Gastroesophageal sphincter (tissue), 4 donors: ENCODE measurements around the gene QPCTL. TPM values are rescaled to one million over a fixed set of nuclear protein-coding genes. Genes with fewer than 3 reads are reported as not detected.

ENCODE experiments used
- ATAC-seq: fragments of 150-250 bp; one replicate; pipeline ENCODE4 v1.9.1; 2016; ENCODE audit warnings: mild to moderate bottlenecking, moderate library complexity
- H3K27ac ChIP-seq, 4 donors: fragments of 200-600 bp; sonication (generic) in 3 of 4; 1 replicate in 3 of 4; 2 replicates in 1 of 4; pipeline ENCODE4 v1.5.1; 2016 to 2019
- H3K27me3 ChIP-seq: fragments of 200-600 bp; sonication (generic); one replicate; pipeline ENCODE4 v1.5.1; 2019
- H3K36me3 ChIP-seq, 2 donors: fragments of 200-600 bp; sonication (generic); one replicate each; pipeline ENCODE4 v1.5.1; 2019; ENCODE audit warnings: control low read depth in 1 of 2
- H3K4me1 ChIP-seq, 3 donors: fragments of 200-600 bp; sonication (generic); 1 replicate in 2 of 3; 2 replicates in 1 of 3; pipeline ENCODE4 v1.5.1; 2016 to 2019; ENCODE audit warnings: control low read depth in 2 of 3
- H3K4me3 ChIP-seq, 2 donors: fragments of 200-600 bp; sonication (generic); one replicate each; pipeline ENCODE4 v1.5.1; 2019; ENCODE audit warnings: mild to moderate bottlenecking in 1 of 2, moderate library complexity in 1 of 2
- H3K9me3 ChIP-seq, 3 donors: fragments of 200-600 bp; sonication (generic); one replicate each; pipeline ENCODE4 v1.5.1; 2017 to 2019; ENCODE audit warnings: control low read depth in 2 of 3
- EP300 ChIP-seq: sonication (generic); formaldehyde crosslinking; IDR thresholded peaks from one replicate; pipeline ENCODE4 v1.6.1; 2017; ENCODE audit warnings: antibody characterized with exemption, mild to moderate bottlenecking
- POLR2A ChIP-seq, 2 donors: fragments of 450-650 bp; IDR thresholded peaks; one replicate each; pipeline ENCODE4 v1.6.1; 2017; ENCODE audit warnings: antibody characterized with exemption in 2 of 2, mild to moderate bottlenecking in 2 of 2, moderate library complexity in 1 of 2
- POLR2AphosphoS5 ChIP-seq: sonication (generic); formaldehyde crosslinking; IDR thresholded peaks from one replicate; pipeline ENCODE4 v1.6.1; 2017; ENCODE audit warnings: antibody characterized with exemption
- WGBS, 2 donors: methylation state at CpG; one replicate each; pipeline ENCODE4 v1.1.5; 2018; ENCODE audit warnings: low coverage in 1 of 2; 5-methylcytosine and 5-hydroxymethylcytosine counted together
- total RNA-seq, 4 donors: library from RNA; depleted of rRNA; stranded (reverse); fragments of >200 nt; gene quantifications; one replicate each; pipeline ENCODE4 v1.1.0, GENCODE V29; 2016
- TF ChIP-seq, protein P1 (sequence below), 4 experiments: fragments of 200-600 bp in 2 of 4; fragments of 450-650 bp in 2 of 4; sonication (generic) in 1 of 4; IDR thresholded peaks; one replicate each; pipeline ENCODE4 v1.5.1; 2017 to 2019; ENCODE audit warnings: antibody characterized with exemption in 4 of 4, mild to moderate bottlenecking in 2 of 4, moderate library complexity in 2 of 4

The QPCTL gene
- total RNA-seq, 4 donors from 2014 or later, result 2.7 to 6.6 (median 4.2) TPM

DNA sequence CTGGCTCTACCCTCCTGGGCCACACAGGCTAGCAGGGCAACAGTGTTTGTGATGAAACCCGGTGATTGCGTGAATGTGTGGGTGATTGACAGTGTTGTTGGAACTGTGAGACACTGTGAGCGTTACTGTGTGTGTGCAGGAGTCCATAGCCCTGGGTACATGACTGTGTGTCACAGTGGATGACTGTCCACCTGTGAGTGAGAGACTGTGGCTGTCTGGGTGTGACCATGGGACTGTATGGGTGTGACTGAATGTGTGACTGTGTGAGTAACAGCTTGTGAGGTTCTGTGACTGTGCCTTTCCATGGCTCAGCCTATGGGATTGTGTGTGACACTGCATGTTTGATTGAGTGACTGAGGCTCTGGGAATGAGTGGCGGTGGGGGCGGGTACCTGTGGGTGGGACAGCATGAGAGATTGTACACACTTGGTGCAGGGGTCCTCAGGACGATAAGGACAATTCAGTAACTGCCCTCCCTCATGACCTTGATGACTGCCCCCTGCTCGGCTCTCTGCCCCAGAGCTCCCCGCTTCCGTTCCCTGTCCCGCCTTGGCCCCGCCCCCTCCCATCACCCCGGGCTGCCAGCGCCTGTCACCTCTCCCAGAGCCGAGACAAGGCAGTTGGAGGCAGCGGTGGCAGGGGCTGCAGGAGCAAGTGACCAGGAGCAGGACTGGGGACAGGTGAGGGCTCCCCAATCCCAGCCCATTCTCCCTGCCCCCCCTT, 24.7 kb upstream of the QPCTL start, which contains the start of gene GIPR:
TSS of gene GIPR (plus strand) at position 602 of the 722 bp plus-strand sequence. CDS start 1,300 bp downstream, outside the sequence.
- H3K4me1 ChIP-seq, result peaks cover 0 to 32% (median 18%) of the 10 kb centered on the region in 3 donors
- no peaks in the 10 kb centered on the region for H3K36me3 ChIP-seq
- WGBS, 2 donors, result 10 to 25% methylated on average over 2 to 4 of the region's 15 CpGs
- H3K27me3 ChIP-seq, result peaks cover 99% of the 10 kb centered on the region
- TF ChIP-seq EP300, result no peak
- no peak for TF ChIP-seq POLR2A (IDR thresholded peaks at IDR 0.05)
- TF ChIP-seq, protein P1, sequence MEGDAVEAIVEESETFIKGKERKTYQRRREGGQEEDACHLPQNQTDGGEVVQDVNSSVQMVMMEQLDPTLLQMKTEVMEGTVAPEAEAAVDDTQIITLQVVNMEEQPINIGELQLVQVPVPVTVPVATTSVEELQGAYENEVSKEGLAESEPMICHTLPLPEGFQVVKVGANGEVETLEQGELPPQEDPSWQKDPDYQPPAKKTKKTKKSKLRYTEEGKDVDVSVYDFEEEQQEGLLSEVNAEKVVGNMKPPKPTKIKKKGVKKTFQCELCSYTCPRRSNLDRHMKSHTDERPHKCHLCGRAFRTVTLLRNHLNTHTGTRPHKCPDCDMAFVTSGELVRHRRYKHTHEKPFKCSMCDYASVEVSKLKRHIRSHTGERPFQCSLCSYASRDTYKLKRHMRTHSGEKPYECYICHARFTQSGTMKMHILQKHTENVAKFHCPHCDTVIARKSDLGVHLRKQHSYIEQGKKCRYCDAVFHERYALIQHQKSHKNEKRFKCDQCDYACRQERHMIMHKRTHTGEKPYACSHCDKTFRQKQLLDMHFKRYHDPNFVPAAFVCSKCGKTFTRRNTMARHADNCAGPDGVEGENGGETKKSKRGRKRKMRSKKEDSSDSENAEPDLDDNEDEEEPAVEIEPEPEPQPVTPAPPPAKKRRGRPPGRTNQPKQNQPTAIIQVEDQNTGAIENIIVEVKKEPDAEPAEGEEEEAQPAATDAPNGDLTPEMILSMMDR (IDR thresholded peaks at IDR 0.05), result no peak
- no peak for TF ChIP-seq POLR2AphosphoS5
- no peak for ATAC-seq
- peak within 1 kb of the TSS in 1 of 2 donors; percentile 35 for H3K4me3 ChIP-seq
- no peak within 1 kb of the TSS for H3K27ac ChIP-seq
- H3K9me3 ChIP-seq, result no peaks in the 10 kb centered on the region

DNA sequence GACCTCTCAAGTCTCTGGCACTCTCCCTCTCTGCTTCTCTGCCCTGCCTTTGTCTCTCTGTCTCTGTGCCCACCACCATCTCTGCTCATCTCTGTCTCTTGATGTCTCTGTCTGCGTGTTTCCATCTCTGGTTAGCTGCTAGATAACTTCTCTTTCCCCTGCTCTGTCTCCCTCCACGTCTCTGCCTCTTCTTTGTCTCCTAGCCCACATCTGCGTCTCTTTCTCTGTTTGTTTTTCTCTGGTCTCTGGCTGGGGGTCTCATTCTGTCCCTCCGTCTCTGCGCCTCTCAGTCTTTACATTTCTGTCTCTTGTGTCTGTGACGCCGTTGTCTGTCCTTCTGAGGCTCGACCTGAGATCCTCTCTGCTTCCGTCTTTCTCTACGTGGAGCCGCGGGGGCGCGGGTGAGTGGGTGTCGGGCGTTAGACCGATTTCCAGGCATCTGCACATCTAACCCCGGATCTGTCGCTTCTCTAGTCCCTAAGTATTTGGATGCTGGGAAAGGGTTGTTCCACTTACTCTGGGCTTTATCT, 24.1 kb upstream of the QPCTL start:
- no peak for ATAC-seq
- H3K27me3 ChIP-seq, result peaks cover 100% of the 10 kb centered on the region

GRCh38 chr19:45670670-45671453, 21.6 kb upstream of the QPCTL start:
- no peaks in the 10 kb centered on the region for H3K9me3 ChIP-seq
- 10% methylated on average over 2 to 9 of the region's 42 CpGs for WGBS, 2 donors
- peaks cover 0 to 32% (median 18%) of the 10 kb centered on the region in 3 donors for H3K4me1 ChIP-seq
- H3K27ac ChIP-seq, result no peak overlapping the region
- TF ChIP-seq, protein P1 (IDR thresholded peaks at IDR 0.05), result no peak
- TF ChIP-seq POLR2A (IDR thresholded peaks at IDR 0.05) (no peak), EP300 (no peak), POLR2AphosphoS5 (no peak)
- H3K4me3 ChIP-seq, result no peak overlapping the region
- no peaks in the 10 kb centered on the region for H3K36me3 ChIP-seq
- H3K27me3 ChIP-seq, result peaks cover 97% of the 10 kb centered on the region
- peak; percentile 34 for ATAC-seq

More for the DNA sequence above, 24.1 kb upstream of the QPCTL start:
- H3K36me3 ChIP-seq, result no peaks in the 10 kb centered on the region
- TF ChIP-seq POLR2A (IDR thresholded peaks at IDR 0.05), result no peak
- TF ChIP-seq POLR2AphosphoS5, result no peak
- TF ChIP-seq, protein P1 (IDR thresholded peaks at IDR 0.05), result no peak
- peak overlapping the region in 1 of 2 donors; percentile 35 for H3K4me3 ChIP-seq
- no peaks in the 10 kb centered on the region for H3K9me3 ChIP-seq
- H3K27ac ChIP-seq, result no peak overlapping the region
- peaks cover 0 to 32% (median 18%) of the 10 kb centered on the region in 3 donors for H3K4me1 ChIP-seq
- 0 to 1% methylated on average over 5 to 12 of the region's 19 CpGs for WGBS, 2 donors

- H3K27ac ChIP-seq, result no peak overlapping the region
- 43% methylated on average over 3 of the region's 7 CpGs; no CpG with 5 or more reads in 1 of the 2 donors for WGBS, 2 donors
- TF ChIP-seq, protein P1 (IDR thresholded peaks at IDR 0.05), result no peak
- TF ChIP-seq POLR2A (IDR thresholded peaks at IDR 0.05), result no peak
- H3K27me3 ChIP-seq, result peaks cover 97% of the 10 kb centered on the region
- no peak overlapping the region for H3K4me3 ChIP-seq
- no peaks in the 10 kb centered on the region for H3K36me3 ChIP-seq
- no peaks in the 10 kb centered on the region for H3K9me3 ChIP-seq
- peaks cover 0 to 30% (median 11%) of the 10 kb centered on the region in 3 donors for H3K4me1 ChIP-seq
- ATAC-seq, result no peak
Observed at GRCh38 chr19:45674946-45675345, 17.5 kb upstream of the QPCTL start.
